HFF-Myc (cell line): ENCODE measurements around the gene MBD3L2.
"Not testable (repeated sequence)": the region's sequence is repeated elsewhere in the genome, so short reads cannot be mapped to it uniquely, and the experiment has no call there.

Experiments used
- DNase-seq: peaks from one replicate; pipeline ENCODE4 v3.0.0-alpha.2; 2011; ENCODE audit warnings: low read depth; ENCODE audit errors: extremely low read depth
- H3K4me3 ChIP-seq: replicated peaks from 2 replicates; pipeline ENCODE4 v1.5.1; 2011; ENCODE audit warnings: low read depth, mild to moderate bottlenecking, control low read depth, low read length
- TF ChIP-seq, protein P1 (sequence below): IDR thresholded peaks from 2 replicates; pipeline ENCODE4 v1.5.1; 2012; ENCODE audit warnings: mild to moderate bottlenecking, low read depth, low read length, control low read depth; ENCODE audit errors: missing control alignments

MBD3L2 gene

DNA sequence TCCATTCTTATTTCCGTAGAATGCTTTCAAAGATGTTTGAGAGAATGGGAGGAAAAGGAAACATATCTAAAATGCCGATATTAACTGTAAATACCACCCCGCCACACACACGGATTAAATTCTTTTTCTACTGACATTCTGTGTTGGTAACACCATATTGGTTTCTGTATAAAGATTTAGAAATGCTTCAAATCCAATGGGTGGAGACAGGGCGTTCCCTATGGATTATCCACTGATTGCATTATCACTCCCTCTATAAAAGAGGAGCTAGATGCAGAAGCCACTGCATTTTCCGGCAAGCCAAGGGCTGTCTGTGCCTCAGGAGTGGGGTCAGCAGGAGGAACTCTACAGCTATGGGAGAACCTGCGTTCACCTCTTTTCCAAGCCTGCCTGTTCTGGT lies at the start of gene MBD3L2:
TSS of gene MBD3L2 (plus strand) at position 301 of the 400 bp plus-strand sequence. CDS start at position 354, 53 bp downstream.
- not testable (repeated sequence) for DNase-seq, H3K4me3 ChIP-seq

DNA sequence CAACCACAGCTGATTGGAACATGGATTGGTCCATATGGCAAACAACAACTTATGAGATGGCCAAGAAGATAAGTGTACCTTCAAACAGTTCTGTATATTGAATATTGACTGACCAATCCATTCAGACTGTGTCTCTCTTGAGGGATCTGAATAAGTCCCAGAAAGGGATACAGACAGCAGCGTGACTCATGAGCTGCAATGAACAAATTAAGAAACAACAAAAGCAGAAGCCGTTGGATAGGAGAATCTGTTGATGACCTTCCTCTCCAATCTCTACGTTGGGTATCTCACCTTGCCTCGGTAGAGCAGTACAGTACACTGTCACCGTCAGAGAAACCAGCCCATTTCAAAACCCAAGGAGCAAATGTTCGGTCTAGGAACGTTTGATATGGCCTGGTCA lies 49.2 kb upstream of the MBD3L2 start:
- TF ChIP-seq, protein P1, sequence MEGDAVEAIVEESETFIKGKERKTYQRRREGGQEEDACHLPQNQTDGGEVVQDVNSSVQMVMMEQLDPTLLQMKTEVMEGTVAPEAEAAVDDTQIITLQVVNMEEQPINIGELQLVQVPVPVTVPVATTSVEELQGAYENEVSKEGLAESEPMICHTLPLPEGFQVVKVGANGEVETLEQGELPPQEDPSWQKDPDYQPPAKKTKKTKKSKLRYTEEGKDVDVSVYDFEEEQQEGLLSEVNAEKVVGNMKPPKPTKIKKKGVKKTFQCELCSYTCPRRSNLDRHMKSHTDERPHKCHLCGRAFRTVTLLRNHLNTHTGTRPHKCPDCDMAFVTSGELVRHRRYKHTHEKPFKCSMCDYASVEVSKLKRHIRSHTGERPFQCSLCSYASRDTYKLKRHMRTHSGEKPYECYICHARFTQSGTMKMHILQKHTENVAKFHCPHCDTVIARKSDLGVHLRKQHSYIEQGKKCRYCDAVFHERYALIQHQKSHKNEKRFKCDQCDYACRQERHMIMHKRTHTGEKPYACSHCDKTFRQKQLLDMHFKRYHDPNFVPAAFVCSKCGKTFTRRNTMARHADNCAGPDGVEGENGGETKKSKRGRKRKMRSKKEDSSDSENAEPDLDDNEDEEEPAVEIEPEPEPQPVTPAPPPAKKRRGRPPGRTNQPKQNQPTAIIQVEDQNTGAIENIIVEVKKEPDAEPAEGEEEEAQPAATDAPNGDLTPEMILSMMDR: no peak
- no peak for DNase-seq

DNA sequence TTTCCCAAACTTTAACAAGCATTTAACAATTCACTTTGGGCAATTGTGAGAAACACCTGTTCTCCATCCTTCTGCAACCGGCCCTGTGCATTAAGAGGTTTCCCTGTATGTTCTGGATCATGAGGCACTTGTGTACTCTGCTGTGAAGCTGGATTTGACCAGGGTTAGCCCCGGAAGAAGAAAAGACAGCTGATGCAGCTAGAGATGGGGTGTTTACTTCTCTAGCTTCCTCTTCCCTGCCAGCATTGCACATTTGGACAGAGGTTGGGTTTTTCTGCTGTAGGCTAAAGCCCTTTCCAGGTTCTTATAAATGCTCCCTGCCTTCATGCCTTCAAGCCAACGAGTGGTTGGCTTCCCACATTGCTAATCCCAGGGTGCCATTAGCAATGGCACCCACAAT lies 48.8 kb upstream of the MBD3L2 start:
- TF ChIP-seq, protein P1: no peak
- DNase-seq: no peak
- H3K4me3 ChIP-seq: no peak overlapping the region

More for the DNA sequence above, 49.2 kb upstream of the MBD3L2 start:
- no peak overlapping the region for H3K4me3 ChIP-seq

DNA sequence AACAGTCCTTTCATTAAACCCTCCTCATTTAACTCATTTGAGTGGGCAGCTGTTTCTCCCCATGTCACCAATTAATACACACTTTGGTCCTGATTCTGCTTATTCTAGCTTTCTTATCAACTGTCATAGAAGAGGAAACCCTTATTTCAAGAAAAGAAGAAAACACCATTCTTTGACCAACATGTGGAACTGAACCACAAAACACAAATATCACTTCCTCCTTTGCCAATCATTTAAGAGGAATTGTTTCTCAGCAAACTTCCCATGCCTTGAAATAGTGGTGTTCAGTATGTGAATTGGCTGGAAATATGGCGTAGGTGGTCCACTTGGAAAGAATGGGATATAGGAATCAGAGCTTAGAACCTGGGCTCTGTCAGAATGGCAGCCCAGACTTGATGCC lies 48.3 kb upstream of the MBD3L2 start:
- TF ChIP-seq, protein P1: no peak
- DNase-seq: no peak
- H3K4me3 ChIP-seq: no peak overlapping the region

DNA sequence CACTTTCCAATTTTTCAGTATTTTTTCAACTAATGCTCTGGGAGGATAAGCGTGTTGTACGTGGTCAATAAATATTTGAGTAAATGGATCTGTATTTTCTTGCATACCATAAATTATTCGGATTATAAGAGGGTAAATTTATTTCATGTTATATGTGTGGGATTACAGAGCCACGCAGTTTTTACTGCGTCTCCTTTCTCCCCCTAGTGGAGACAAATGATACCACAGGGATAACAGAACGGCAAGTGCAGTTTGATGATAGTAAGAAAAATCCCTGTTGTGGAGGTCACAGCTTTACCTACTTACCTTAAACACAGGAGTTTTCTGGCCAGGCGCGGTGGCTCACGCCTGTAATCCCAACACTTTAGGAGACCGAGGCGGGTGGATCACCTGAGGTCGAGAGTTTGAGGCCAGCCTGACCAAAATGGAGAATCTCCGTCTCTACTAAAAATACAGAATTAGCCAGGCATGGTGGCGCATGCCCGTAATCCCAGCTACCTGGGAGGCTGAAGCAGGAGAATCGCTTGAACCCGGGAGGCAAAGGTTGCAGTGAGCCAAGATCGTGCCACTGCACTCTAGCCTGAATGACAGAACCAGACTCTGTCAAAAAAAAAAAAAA lies 44.7 kb upstream of the MBD3L2 start:
- DNase-seq: no peak
- TF ChIP-seq, protein P1: peak; percentile 48
- no peak overlapping the region for H3K4me3 ChIP-seq

DNA sequence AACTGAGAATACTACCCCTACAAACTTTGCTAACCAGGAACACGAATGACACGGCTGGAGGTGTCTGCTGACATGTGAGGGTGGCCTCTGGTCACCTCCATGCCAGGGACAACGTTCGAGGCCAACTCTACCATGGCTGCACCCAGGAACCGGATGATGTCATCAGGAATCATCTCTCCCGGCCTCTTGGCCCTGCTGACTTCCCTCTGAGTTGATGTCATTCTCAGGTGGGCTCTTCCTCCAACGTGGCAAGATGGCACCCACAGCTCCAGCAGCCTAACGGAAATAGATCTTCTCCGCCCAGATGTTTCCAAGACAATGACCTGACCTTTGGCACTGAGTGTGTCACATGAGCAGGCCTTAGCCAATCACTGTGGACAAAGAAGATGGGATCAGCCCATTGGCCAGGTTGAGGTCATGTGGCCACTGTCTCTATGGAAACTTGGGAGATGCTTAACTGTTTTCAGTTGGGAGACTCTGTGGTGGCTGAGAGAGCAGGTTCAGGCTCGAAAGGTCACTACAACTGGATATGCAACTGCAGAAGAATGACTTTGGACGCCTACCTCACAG lies 42.9 kb upstream of the MBD3L2 start:
- no peak for DNase-seq
- H3K4me3 ChIP-seq: no peak overlapping the region
- TF ChIP-seq, protein P1: no peak

DNA sequence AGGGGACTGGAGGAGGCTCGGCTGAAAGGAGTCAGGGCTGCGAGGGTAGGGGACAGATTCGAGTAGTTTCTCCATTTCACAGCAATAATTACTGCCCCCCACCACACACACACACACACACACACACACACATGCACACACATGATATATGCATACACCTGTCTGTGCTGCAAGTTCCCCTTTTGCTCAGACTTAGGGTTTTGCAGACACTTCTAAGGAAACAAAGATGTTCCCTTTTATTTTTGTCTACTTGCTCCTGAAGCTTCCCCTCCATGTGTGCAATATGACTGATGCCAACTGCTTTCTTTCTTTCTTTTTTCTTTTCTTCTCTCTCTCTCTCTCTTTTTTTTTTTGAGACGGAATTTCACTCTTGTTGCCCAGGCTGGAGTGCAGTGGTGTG lies 41.3 kb upstream of the MBD3L2 start:
- TF ChIP-seq, protein P1: no peak
- no peak overlapping the region for H3K4me3 ChIP-seq
- no peak for DNase-seq
